Measurements from ENCODE around the gene GLTP.

Gene GLTP

GRCh38 chr12:109888179-109889020, 8.1 kb upstream of the GLTP start:
- TF ChIP-seq CTCF (IDR thresholded peaks at IDR 0.05) = no peak
- Histone ChIP-seq H3K27me3 (no peaks in the 10 kb centered on the region), H3K27ac (peak overlapping the region; percentile 84), H3K36me3 (no peaks in the 10 kb centered on the region), H3K4me1 (ENCODE audit: control insufficient read depth in 1 of 2, insufficient read depth in 1 of 2, low read depth in 1 of 2, low read length in 1 of 2) (peaks cover 39 to 53% of the 10 kb centered on the region in 2 experiments), H3K9me3 (no peaks in the 10 kb centered on the region), H3K4me3 (ENCODE audit: low read depth in 1 of 2, low read length in 1 of 2) (peak overlapping the region; percentile 33 to 47)

- H3K4me1 ChIP-seq (ENCODE audit: control insufficient read depth in 1 of 2, insufficient read depth in 1 of 2, low read depth in 1 of 2, low read length in 1 of 2) = peaks cover 43 to 46% of the 10 kb centered on the region in 2 experiments
- no peaks in the 10 kb centered on the region for H3K36me3 ChIP-seq
- TF ChIP-seq CTCF (IDR thresholded peaks at IDR 0.05) = no peak
- H3K27ac ChIP-seq = no peak overlapping the region
- H3K9me3 ChIP-seq = no peaks in the 10 kb centered on the region
- H3K4me3 ChIP-seq (ENCODE audit: low read depth in 1 of 2, low read length in 1 of 2) = no peak overlapping the region
- no peaks in the 10 kb centered on the region for H3K27me3 ChIP-seq
Observed at GRCh38 chr12:109885616-109886015, 5.3 kb upstream of the GLTP start.

GRCh38 chr12:109883461-109883860, 3.1 kb upstream of the GLTP start:
- TF ChIP-seq CTCF (IDR thresholded peaks at IDR 0.05) = no peak
- H3K9me3 ChIP-seq = no peaks in the 10 kb centered on the region
- H3K27ac ChIP-seq = no peak overlapping the region
- peaks cover 42 to 46% of the 10 kb centered on the region in 2 experiments for H3K4me1 ChIP-seq (ENCODE audit: control insufficient read depth in 1 of 2, insufficient read depth in 1 of 2, low read depth in 1 of 2, low read length in 1 of 2)
- no peaks in the 10 kb centered on the region for H3K36me3 ChIP-seq
- H3K4me3 ChIP-seq (ENCODE audit: low read depth in 1 of 2, low read length in 1 of 2) = no peak overlapping the region
- no peaks in the 10 kb centered on the region for H3K27me3 ChIP-seq

GRCh38 chr12:109881752-109882151, 1.4 kb upstream of the GLTP start:
- no peaks in the 10 kb centered on the region for H3K36me3 ChIP-seq
- peaks cover 37 to 44% of the 10 kb centered on the region in 2 experiments for H3K4me1 ChIP-seq (ENCODE audit: control insufficient read depth in 1 of 2, insufficient read depth in 1 of 2, low read depth in 1 of 2, low read length in 1 of 2)
- no peak for TF ChIP-seq CTCF (IDR thresholded peaks at IDR 0.05)
- H3K27me3 ChIP-seq = no peaks in the 10 kb centered on the region
- H3K9me3 ChIP-seq = no peaks in the 10 kb centered on the region
- H3K4me3 ChIP-seq (ENCODE audit: low read depth in 1 of 2, low read length in 1 of 2) = no peak overlapping the region
- no peak overlapping the region for H3K27ac ChIP-seq

- peak overlapping the region; percentile 75 to 96 for H3K4me3 ChIP-seq (ENCODE audit: low read depth in 1 of 2, low read length in 1 of 2)
- peaks cover 41 to 43% of the 10 kb centered on the region in 2 experiments for H3K4me1 ChIP-seq (ENCODE audit: control insufficient read depth in 1 of 2, insufficient read depth in 1 of 2, low read depth in 1 of 2, low read length in 1 of 2)
- no peaks in the 10 kb centered on the region for H3K36me3 ChIP-seq
- peak overlapping the region; percentile 84 for H3K27ac ChIP-seq
- H3K9me3 ChIP-seq = no peaks in the 10 kb centered on the region
- H3K27me3 ChIP-seq = no peaks in the 10 kb centered on the region
- no peak for TF ChIP-seq CTCF (IDR thresholded peaks at IDR 0.05)
Observed at GRCh38 chr12:109880938-109881337, 597 bp upstream of the GLTP start.
